Lower leg skin (tissue), 4 donors: ENCODE measurements around the gene FIGN. TPM values are rescaled to one million over a fixed set of nuclear protein-coding genes. Genes with fewer than 3 reads are reported as not detected.

Experiments used
- DNase-seq, 2 donors: peaks; one replicate each; pipeline ENCODE4 v3.0.0-alpha.2; 2019; ENCODE audit warnings: low spot score in 2 of 2
- H3K4me3 ChIP-seq: fragments of 200-600 bp; sonication (generic); 2 replicates; pipeline ENCODE4 v1.5.1; 2017; ENCODE audit warnings: mild to moderate bottlenecking, low read depth; ENCODE audit not compliant: poor library complexity, severe bottlenecking
- POLR2A ChIP-seq, 2 donors: fragments of 450-650 bp; IDR thresholded peaks; one replicate each; pipeline ENCODE4 v1.6.1; 2016 to 2017; ENCODE audit warnings: antibody characterized with exemption in 2 of 2, mild to moderate bottlenecking in 1 of 2, moderate library complexity in 1 of 2
- WGBS, 2 donors: methylation state at CpG; one replicate each; pipeline ENCODE4 v1.1.5; 2018; 5-methylcytosine and 5-hydroxymethylcytosine counted together
- intact Hi-C: fragments of 100-400 bp; cut with DNase I; formaldehyde crosslinking; loops from one replicate; pipeline ENCODE4 v1.15.0; 2023; ENCODE audit warnings: low total_unique reads
- total RNA-seq, 4 donors: library from RNA; depleted of rRNA; stranded (reverse); fragments of >200 nt; gene quantifications; one replicate each; pipeline ENCODE4 v1.1.0, GENCODE V29; 2016
- TF ChIP-seq, protein P1 (sequence below), 3 donors: fragments of 450-650 bp; IDR thresholded peaks; one replicate each; pipeline ENCODE4 v1.5.1; 2016; ENCODE audit warnings: antibody characterized with exemption in 3 of 3, mild to moderate bottlenecking in 3 of 3, moderate library complexity in 2 of 3

FIGN gene
- total RNA-seq, 4 donors from 2014 or later = 0.88 to 1.8 (median 1.1) TPM

DNA sequence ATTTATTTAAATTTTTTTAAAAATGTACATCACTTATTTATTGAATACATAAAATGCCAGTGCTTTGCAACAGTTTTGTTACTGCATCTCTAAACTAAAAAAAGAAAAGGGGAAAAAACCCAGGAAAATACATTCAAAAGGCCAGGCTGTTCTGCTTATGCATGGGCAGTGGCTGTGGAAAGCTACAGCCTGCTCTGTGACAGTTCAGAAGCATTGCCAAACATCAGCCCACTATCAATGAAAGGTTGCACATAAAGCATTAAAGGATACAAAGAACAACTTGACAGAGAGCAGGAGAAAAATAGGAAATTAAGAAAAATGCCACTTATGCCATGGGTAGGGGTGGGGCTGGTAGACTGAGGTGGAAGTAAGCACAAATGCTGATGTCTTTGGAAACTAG, 128.2 kb downstream of the FIGN start:
- DNase-seq = no peak
- H3K4me3 ChIP-seq = no peak overlapping the region
- intact Hi-C loops = no loop called here
- no peak for TF ChIP-seq POLR2A (IDR thresholded peaks at IDR 0.05)
- TF ChIP-seq, protein P1, sequence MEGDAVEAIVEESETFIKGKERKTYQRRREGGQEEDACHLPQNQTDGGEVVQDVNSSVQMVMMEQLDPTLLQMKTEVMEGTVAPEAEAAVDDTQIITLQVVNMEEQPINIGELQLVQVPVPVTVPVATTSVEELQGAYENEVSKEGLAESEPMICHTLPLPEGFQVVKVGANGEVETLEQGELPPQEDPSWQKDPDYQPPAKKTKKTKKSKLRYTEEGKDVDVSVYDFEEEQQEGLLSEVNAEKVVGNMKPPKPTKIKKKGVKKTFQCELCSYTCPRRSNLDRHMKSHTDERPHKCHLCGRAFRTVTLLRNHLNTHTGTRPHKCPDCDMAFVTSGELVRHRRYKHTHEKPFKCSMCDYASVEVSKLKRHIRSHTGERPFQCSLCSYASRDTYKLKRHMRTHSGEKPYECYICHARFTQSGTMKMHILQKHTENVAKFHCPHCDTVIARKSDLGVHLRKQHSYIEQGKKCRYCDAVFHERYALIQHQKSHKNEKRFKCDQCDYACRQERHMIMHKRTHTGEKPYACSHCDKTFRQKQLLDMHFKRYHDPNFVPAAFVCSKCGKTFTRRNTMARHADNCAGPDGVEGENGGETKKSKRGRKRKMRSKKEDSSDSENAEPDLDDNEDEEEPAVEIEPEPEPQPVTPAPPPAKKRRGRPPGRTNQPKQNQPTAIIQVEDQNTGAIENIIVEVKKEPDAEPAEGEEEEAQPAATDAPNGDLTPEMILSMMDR (IDR thresholded peaks at IDR 0.05) = no peak

DNA sequence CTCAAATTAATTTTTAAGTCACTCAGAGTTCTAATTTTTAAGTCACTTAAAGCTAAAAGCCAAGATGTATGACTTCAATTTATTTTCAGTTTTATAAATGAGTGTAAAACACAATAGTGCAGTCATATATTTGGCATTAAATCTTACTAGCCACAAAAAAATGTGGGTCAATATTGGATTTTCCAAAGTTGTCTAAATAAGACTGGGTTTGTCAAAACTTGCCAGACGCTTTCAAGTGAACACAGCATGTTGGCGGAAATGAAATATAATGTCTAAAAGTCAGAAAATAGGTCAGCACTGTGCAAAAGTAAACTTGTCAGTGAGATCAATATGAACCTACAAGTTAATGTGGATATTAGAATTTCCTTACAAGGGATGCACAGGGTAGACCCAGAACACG, 128.9 kb downstream of the FIGN start:
- no peak for TF ChIP-seq POLR2A (IDR thresholded peaks at IDR 0.05)
- TF ChIP-seq, protein P1 (IDR thresholded peaks at IDR 0.05) = no peak
- 89 to 90% methylated on average over 3 of the region's 3 CpGs for WGBS, 2 donors
- DNase-seq = no peak
- H3K4me3 ChIP-seq = no peak overlapping the region
- intact Hi-C loops = no loop called here

DNA sequence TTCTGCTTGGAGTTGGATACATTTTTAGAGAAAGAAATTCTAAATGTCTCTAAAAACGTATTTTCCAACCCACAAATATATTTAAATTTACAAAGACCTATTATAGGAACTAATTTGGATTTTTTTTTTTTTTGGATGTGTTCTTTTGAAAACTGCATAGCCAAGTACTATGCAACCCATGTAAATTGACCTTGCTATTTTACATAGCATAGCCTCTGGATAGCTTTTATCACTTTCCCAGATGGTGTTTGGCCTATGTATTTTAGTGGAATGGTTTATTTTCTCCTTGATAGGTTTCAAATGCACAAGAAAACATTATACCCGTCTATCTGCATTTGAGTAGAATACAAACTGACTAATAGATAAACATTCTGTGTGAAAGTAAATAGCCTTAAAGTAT, 130.0 kb downstream of the FIGN start:
- no peak for TF ChIP-seq POLR2A (IDR thresholded peaks at IDR 0.05)
- TF ChIP-seq, protein P1 (IDR thresholded peaks at IDR 0.05) = no peak
- H3K4me3 ChIP-seq = no peak overlapping the region
- no peak for DNase-seq
- WGBS, 2 donors = 66 to 67% methylated on average over 2 of the region's 2 CpGs
- intact Hi-C loops = no loop called here

DNA sequence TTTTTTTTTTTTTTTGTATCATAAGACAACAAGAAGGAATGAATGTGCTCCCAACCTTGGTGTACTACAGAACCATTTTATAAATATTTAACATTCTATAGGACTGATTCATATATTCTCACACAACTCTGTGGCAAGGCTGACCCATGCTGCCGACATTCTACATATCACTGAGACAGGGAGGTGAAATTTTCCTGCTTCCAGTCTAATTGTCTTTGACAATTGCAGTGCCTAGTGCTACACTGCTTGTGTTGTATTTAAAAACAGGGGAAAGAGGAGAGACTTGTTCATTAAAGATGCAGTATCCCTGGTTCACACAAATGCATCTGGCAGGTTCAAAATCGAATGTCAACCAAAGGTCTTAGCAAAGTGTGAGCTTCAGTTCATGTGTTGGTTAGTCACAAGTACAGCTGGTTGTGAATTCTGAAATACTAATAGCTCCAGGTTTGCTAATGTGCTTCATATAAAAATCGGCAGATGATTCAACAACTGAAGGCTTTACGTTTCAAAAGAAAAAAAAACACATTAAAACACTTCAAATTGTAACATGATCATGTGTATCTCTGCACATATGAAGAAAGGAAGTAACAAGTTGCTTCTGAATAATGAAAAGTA, 130.8 kb downstream of the FIGN start:
- H3K4me3 ChIP-seq = no peak overlapping the region
- WGBS, 2 donors = 76 to 79% methylated on average over 4 of the region's 4 CpGs
- no peak for DNase-seq
- intact Hi-C loops = no loop called here
- TF ChIP-seq, protein P1 (IDR thresholded peaks at IDR 0.05) = no peak
- TF ChIP-seq POLR2A (IDR thresholded peaks at IDR 0.05) = no peak

DNA sequence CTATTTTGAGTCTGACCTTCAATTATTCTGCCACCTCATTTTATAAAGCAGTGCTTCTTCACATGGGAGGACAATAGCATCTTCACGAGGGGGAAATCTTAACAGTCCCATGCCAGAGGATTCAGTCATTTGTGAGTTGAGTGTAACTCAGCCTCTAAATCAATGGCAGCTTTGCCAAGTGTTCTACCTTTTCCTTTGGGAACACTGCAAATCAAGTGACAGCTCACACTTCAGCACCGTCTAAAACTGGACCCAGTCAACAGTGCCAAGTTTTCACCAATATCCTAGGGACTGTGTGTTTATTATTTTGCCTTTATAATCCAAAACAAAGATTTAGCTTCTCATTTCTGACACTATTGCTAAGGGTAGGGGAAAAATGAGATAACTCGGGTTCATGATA, 133.6 kb downstream of the FIGN start:
- TF ChIP-seq POLR2A (IDR thresholded peaks at IDR 0.05) = no peak
- TF ChIP-seq, protein P1 (IDR thresholded peaks at IDR 0.05) = no peak
- intact Hi-C loops = no loop called here
- 60 to 77% methylated on average over 3 of the region's 3 CpGs for WGBS, 2 donors
- no peak for DNase-seq
- no peak overlapping the region for H3K4me3 ChIP-seq

DNA sequence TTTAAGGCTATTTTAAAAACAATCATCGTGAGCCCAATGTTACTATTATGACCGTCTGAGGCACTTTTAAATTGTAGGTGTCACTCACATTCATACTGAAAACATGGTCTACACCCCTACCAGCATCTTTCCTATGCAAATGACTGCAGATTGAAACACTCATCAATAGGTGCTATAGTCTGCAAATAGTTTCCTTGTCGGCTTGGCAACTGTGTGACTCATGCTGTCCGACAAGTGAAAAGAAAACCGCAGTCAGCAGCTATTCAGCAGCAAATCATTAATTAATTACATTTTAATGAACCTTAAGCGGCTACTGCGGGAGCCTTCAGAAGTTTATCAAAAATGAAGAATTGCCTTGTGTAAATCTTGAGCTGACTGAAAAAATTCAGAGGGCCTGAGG, 134.4 kb downstream of the FIGN start:
- intact Hi-C loops = no loop called here
- 46 to 47% methylated on average over 7 of the region's 7 CpGs for WGBS, 2 donors
- TF ChIP-seq POLR2A (IDR thresholded peaks at IDR 0.05) = no peak
- TF ChIP-seq, protein P1 (IDR thresholded peaks at IDR 0.05) = no peak
- H3K4me3 ChIP-seq = no peak overlapping the region
- no peak for DNase-seq
